ENCODE measurements around the gene CHTF18.

The CHTF18 gene

GRCh38 chr16:794091-794822, 5.8 kb downstream of the CHTF18 start:
- no peak for DNase-seq (ENCODE audit: low read depth in 2 of 2)

- no peak for DNase-seq (ENCODE audit: low read depth in 2 of 2)
Measured at GRCh38 chr16:794853-795466, 6.5 kb downstream of the CHTF18 start.

- DNase-seq (ENCODE audit: low read depth in 2 of 2), result no peak
Measured at GRCh38 chr16:795580-796229, 7.3 kb downstream of the CHTF18 start.

GRCh38 chr16:796296-797119, 8.1 kb downstream of the CHTF18 start:
- DNase-seq (ENCODE audit: low read depth in 2 of 2), result no peak

GRCh38 chr16:797120-797420, 8.7 kb downstream of the CHTF18 start:
- no peak for DNase-seq (ENCODE audit: low read depth in 2 of 2)

- DNase-seq (ENCODE audit: low read depth in 2 of 2), result no peak
Measured at GRCh38 chr16:797686-798085, 9.3 kb downstream of the CHTF18 start.

- DNase-seq (ENCODE audit: low read depth in 2 of 2), result no peak
Measured at GRCh38 chr16:798666-799065, 10.2 kb downstream of the CHTF18 start.

GRCh38 chr16:799111-799947, 10.9 kb downstream of the CHTF18 start:
- no peak for DNase-seq (ENCODE audit: low read depth in 2 of 2)

GRCh38 chr16:799948-800833, 11.8 kb downstream of the CHTF18 start, which contains the start of gene GNG13:
Gene GNG13 (minus strand): TSS chr16:800734. CDS start chr16:799077, 1,657 bp downstream.
- DNase-seq (ENCODE audit: low read depth in 2 of 2), result no peak

GRCh38 chr16:800834-801511, 12.6 kb downstream of the CHTF18 start:
- no peak for DNase-seq (ENCODE audit: low read depth in 2 of 2)

- DNase-seq (ENCODE audit: low read depth in 2 of 2), result no peak
Measured at GRCh38 chr16:801584-802363, 13.4 kb downstream of the CHTF18 start.

- DNase-seq (ENCODE audit: low read depth in 2 of 2), result no peak
Measured at GRCh38 chr16:802461-802860, 14.0 kb downstream of the CHTF18 start.

GRCh38 chr16:802914-803753, 14.7 kb downstream of the CHTF18 start:
- DNase-seq (ENCODE audit: low read depth in 2 of 2), result no peak

GRCh38 chr16:803754-804080, 15.3 kb downstream of the CHTF18 start:
- DNase-seq (ENCODE audit: low read depth in 2 of 2), result no peak

GRCh38 chr16:804193-805048, 16.0 kb downstream of the CHTF18 start:
- DNase-seq (ENCODE audit: low read depth in 2 of 2), result no peak

GRCh38 chr16:805474-805873, 17.1 kb downstream of the CHTF18 start:
- no peak for DNase-seq (ENCODE audit: low read depth in 2 of 2)

Data from stimulated activated CD4-positive, alpha-beta T cell treated with anti-CD3 and anti-CD28 coated beads, Interleukin-1b, Interleukin-23, amount 100 ng/mL, for 1 hour (primary cell).